H1 (cell line): ENCODE data around the gene CHN2. TPM values are rescaled to one million over a fixed set of nuclear protein-coding genes. Genes with fewer than 3 reads are reported as not detected.

Experiments used
- CTCF ChIA-PET: fragments of 300-600 bp; sonication (Branson Sonifier 250); formaldehyde crosslinking; loops from one replicate; lab custom pipeline; 2021; ENCODE audit not compliant: partially characterized antibody; lab: Charles Lee
- POLR2A ChIA-PET: fragments of 300-600 bp; sonication (Branson Sonifier 250); formaldehyde crosslinking; loops from one replicate; lab custom pipeline; 2021; ENCODE audit warnings: inconsistent platforms; ENCODE audit not compliant: partially characterized antibody; lab: Charles Lee
- DNase-seq, 2 experiments: peaks; one replicate each; pipeline versions ENCODE4 v3.0.0 to v3.0.0-alpha.2; 2010 to 2022; ENCODE audit warnings: low spot score in 2 of 2, low read depth in 1 of 2, mixed read lengths in 1 of 2
- FAIRE-seq: peaks from 2 replicates; lab custom pipeline; 2011; peaks lifted over from hg19 to GRCh38; lab: Jason Lieb, UNC
- H2AFZ ChIP-seq: 2 replicates; pipeline ENCODE4 v1.8.1; 2012; ENCODE audit warnings: low read length, inconsistent platforms
- H2AK5ac ChIP-seq: 2 replicates; pipeline ENCODE4 v1.6.1; 2013; ENCODE audit warnings: low read depth, low read length
- H2BK120ac ChIP-seq: replicated peaks from 2 replicates; pipeline ENCODE3; 2013; ENCODE audit warnings: low read depth, low read length, inconsistent platforms
- H2BK12ac ChIP-seq: 2 replicates; pipeline ENCODE4 v1.6.1; 2013; ENCODE audit warnings: low read depth, low read length
- H2BK15ac ChIP-seq: 2 replicates; pipeline ENCODE4 v1.6.1; 2013; ENCODE audit warnings: low read length
- H2BK20ac ChIP-seq: 2 replicates; pipeline ENCODE4 v1.6.1; 2013; ENCODE audit warnings: low read length
- H2BK5ac ChIP-seq: 2 replicates; pipeline ENCODE4 v1.6.1; 2013; ENCODE audit warnings: low read depth, low read length
- H3K14ac ChIP-seq: 2 replicates; pipeline ENCODE4 v1.6.1; 2013; ENCODE audit warnings: inconsistent platforms; ENCODE audit not compliant: insufficient read length
- H3K18ac ChIP-seq: 2 replicates; pipeline ENCODE4 v1.6.1; 2013; ENCODE audit warnings: low read length; ENCODE audit errors: extremely low read depth
- H3K23ac ChIP-seq: 2 replicates; pipeline ENCODE4 v1.6.1; 2013; ENCODE audit warnings: inconsistent platforms; ENCODE audit not compliant: insufficient read length
- H3K23me2 ChIP-seq: 2 replicates; pipeline ENCODE4 v1.6.1; 2013; ENCODE audit warnings: low read depth, low read length
- H3K27ac ChIP-seq: 2 replicates; pipeline ENCODE4 v1.6.1; 2011; ENCODE audit warnings: low read depth, low read length, inconsistent platforms
- H3K27me3 ChIP-seq, 4 experiments: replicated peaks in 1 of 4; 1 replicate in 1 of 4; 2 replicates in 3 of 4; pipeline versions ENCODE4 v1.6.1 to v1.8.1; 2011 to 2013; ENCODE audit warnings: low read length in 3 of 4, mild to moderate bottlenecking in 3 of 4, inconsistent platforms in 2 of 4, mixed read lengths in 2 of 4, moderate library complexity in 1 of 4; ENCODE audit not compliant: control insufficient read depth in 3 of 4, insufficient read depth in 3 of 4; ENCODE audit errors: extremely low read depth in 1 of 4
- H3K36me3 ChIP-seq, 4 experiments: 2 replicates each; pipeline versions ENCODE4 v1.6.1 to v1.8.1; 2011 to 2013; ENCODE audit warnings: mild to moderate bottlenecking in 4 of 4, low read length in 3 of 4, moderate library complexity in 2 of 4, control low read depth in 1 of 4, inconsistent platforms in 1 of 4; ENCODE audit not compliant: insufficient read depth in 4 of 4, control insufficient read depth in 2 of 4
- H3K4ac ChIP-seq: replicated peaks from 2 replicates; pipeline ENCODE3; 2013; ENCODE audit warnings: low read length, low read depth, mixed read lengths, inconsistent platforms; ENCODE audit not compliant: insufficient read length
- H3K4me1 ChIP-seq, 4 experiments: replicated peaks in 1 of 4; 1 replicate in 1 of 4; 2 replicates in 3 of 4; pipeline versions ENCODE4 v1.6.1 to v1.8.1; 2011 to 2013; ENCODE audit warnings: low read length in 3 of 4, inconsistent platforms in 2 of 4, mixed read lengths in 1 of 4; ENCODE audit not compliant: insufficient read depth in 4 of 4, control insufficient read depth in 3 of 4
- H3K4me2 ChIP-seq, 2 experiments: 2 replicates each; pipeline versions ENCODE4 v1.6.1 to v1.8.1; 2011 to 2013; ENCODE audit warnings: low read depth in 2 of 2, low read length in 2 of 2, control low read depth in 1 of 2, inconsistent platforms in 1 of 2, mild to moderate bottlenecking in 1 of 2; ENCODE audit not compliant: insufficient read depth in 1 of 2
- H3K4me3 ChIP-seq, 4 experiments: fragments of 200-600, 300-600 bp in 1 of 4; sonication (generic), shearing (Covaris generic), sonication (Bioruptor Twin) in 1 of 4; 2 replicates each; pipeline versions ENCODE4 v1.5.1 to v1.8.1; 2011 to 2016; ENCODE audit warnings: low read length in 4 of 4, low read depth in 3 of 4, control low read depth in 2 of 4, inconsistent platforms in 2 of 4, mild to moderate bottlenecking in 2 of 4, mixed read lengths in 1 of 4, moderate library complexity in 1 of 4; ENCODE audit not compliant: insufficient read depth in 2 of 4; ENCODE audit errors: extremely low read depth in 1 of 4
- H3K56ac ChIP-seq: replicated peaks from 2 replicates; pipeline ENCODE3; 2013; ENCODE audit warnings: low read depth, mild to moderate bottlenecking, mixed read lengths, low read length, inconsistent platforms; ENCODE audit not compliant: insufficient read length
- H3K79me1 ChIP-seq: 2 replicates; pipeline ENCODE4 v1.6.1; 2013; ENCODE audit warnings: low read depth, low read length, control low read depth
- H3K79me2 ChIP-seq, 2 experiments: 2 replicates each; pipeline versions ENCODE4 v1.6.1 to v1.8.1; 2012 to 2013; ENCODE audit warnings: low read length in 2 of 2, mild to moderate bottlenecking in 2 of 2, inconsistent platforms in 1 of 2; ENCODE audit not compliant: insufficient read depth in 2 of 2, control insufficient read depth in 1 of 2
- H3K9ac ChIP-seq, 4 experiments: replicated peaks in 1 of 4; 1 replicate in 1 of 4; 2 replicates in 3 of 4; pipeline versions ENCODE4 v1.6.1 to v1.8.1; 2011 to 2013; ENCODE audit warnings: low read depth in 3 of 4, low read length in 3 of 4, control low read depth in 2 of 4, mild to moderate bottlenecking in 2 of 4, moderate library complexity in 2 of 4, inconsistent platforms in 1 of 4; ENCODE audit errors: extremely low read depth in 1 of 4
- H3K9me3 ChIP-seq, 2 experiments: 2 replicates each; pipeline versions ENCODE4 v1.6.1 to v1.8.1; 2012 to 2013; ENCODE audit warnings: mild to moderate bottlenecking in 2 of 2, moderate library complexity in 2 of 2, control low read depth in 1 of 2, inconsistent platforms in 1 of 2, low read depth in 1 of 2, low read length in 1 of 2, mixed read lengths in 1 of 2; ENCODE audit not compliant: insufficient read depth in 2 of 2
- H4K20me1 ChIP-seq, 2 experiments: replicated peaks in 1 of 2; 2 replicates each; pipeline versions ENCODE3 to v1.8.1; 2011 to 2013; ENCODE audit warnings: inconsistent platforms in 2 of 2, low read length in 2 of 2, mild to moderate bottlenecking in 1 of 2; ENCODE audit not compliant: insufficient read depth in 2 of 2, control insufficient read depth in 1 of 2
- H4K5ac ChIP-seq: 2 replicates; pipeline ENCODE4 v1.6.1; 2013; ENCODE audit warnings: low read length, low read depth, mixed read lengths, inconsistent platforms; ENCODE audit not compliant: insufficient read length
- H4K8ac ChIP-seq: 2 replicates; pipeline ENCODE4 v1.8.0; 2013; ENCODE audit warnings: mild to moderate bottlenecking, moderate library complexity, low read length, inconsistent platforms; ENCODE audit not compliant: insufficient read depth; ENCODE audit errors: extremely low read depth
- H4K91ac ChIP-seq: replicated peaks from 2 replicates; pipeline ENCODE3; 2013; ENCODE audit warnings: low read length, mixed read lengths, inconsistent platforms; ENCODE audit not compliant: insufficient read length
- GABPA ChIP-seq: IDR thresholded peaks from 2 replicates; pipeline ENCODE4 v1.6.1; 2011; ENCODE audit warnings: mild to moderate bottlenecking, low read length, moderate library complexity, borderline replicate concordance; ENCODE audit not compliant: insufficient read depth
- SP1 ChIP-seq: IDR thresholded peaks from 2 replicates; pipeline ENCODE4 v1.6.1; 2011; ENCODE audit warnings: low read depth, low read length
- SRF ChIP-seq: IDR thresholded peaks from 2 replicates; pipeline ENCODE4 v1.6.1; 2011; ENCODE audit warnings: mild to moderate bottlenecking, low read depth, low read length, moderate library complexity
- TBP ChIP-seq: IDR thresholded peaks from 2 replicates; pipeline ENCODE4 v1.6.1; 2011; ENCODE audit warnings: low read depth, low read length, improper control_type of control experiment
- WGBS, 2 experiments: shearing (Covaris generic) in 1 of 2; methylation state at CpG; one replicate each; pipeline versions ENCODE4 v1.1.6 to v1.1.7; 2013 to 2015; ENCODE audit warnings: low lambda C conversion rate in 2 of 2, mixed read lengths in 2 of 2, inconsistent platforms in 1 of 2, low coverage in 1 of 2, missing lambda C conversion rate in 1 of 2; ENCODE audit not compliant: insufficient replicate concordance in 2 of 2, insufficient coverage in 1 of 2, insufficient read length in 1 of 2; ENCODE audit errors: extremely low coverage in 1 of 2, missing lambda C conversion rate in 1 of 2; 5-methylcytosine and 5-hydroxymethylcytosine counted together
- polyA plus RNA-seq, 7 experiments: library from polyadenylated mRNA; depleted of rRNA in 3 of 7; stranded (reverse) in 5 of 7; unstranded in 2 of 7; fragments of >200 nt in 5 of 7; fragments of 200-250 nt in 2 of 7; gene quantifications; 1 replicate in 5 of 7; 2 replicates in 1 of 7; 4 replicates in 1 of 7; pipeline versions ENCODE4 v1.2.1 to v1.2.3, GENCODE V29; 2011 to 2013; ENCODE audit warnings: missing spikeins in 2 of 7, mixed read lengths in 2 of 7
- total RNA-seq: library from RNA; stranded (reverse); fragmentation: NEBNext Ultra II Directional; extraction: Animal tissue kit (Norgen Biotek cat#: 25700); gene quantifications from 2 replicates; pipeline ENCODE4 v1.2.1, GENCODE V29; 2021

CHN2 gene
- total and polyA plus RNA-seq, 2 of the 8 experiments (the other 6 are each of a cell fraction or from before 2014, with no cell fraction given) = 2.9 to 4.8 TPM

DNA sequence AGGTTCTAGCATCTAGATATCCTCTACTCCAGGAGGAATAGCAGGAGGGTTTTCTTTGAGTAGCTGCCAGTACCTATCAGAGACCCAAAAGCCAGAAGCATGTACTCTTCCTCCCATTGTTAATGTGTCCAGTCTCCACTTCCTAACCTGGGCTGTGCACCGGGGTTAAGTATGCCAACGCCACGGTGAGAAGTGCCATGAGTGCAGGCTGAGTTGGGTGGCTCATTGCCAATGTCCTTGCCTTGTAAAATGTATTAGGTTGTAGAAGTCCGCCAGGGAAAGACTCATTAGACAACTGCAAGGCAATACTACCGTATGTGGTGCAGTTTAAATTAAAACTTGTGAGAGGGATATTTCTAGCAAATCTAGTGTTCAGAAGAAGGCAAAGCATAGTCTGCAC lies 314.0 kb downstream of the CHN2 start:
- Histone ChIP-seq H2BK15ac (no peak overlapping the region), H3K9ac (no peak overlapping the region), H3K36me3 (no peaks in the 10 kb centered on the region), H3K27ac (no peak overlapping the region), H2AFZ (no peak overlapping the region), H3K23ac (peak overlapping the region; percentile 32), H3K56ac (no peak overlapping the region), H2AK5ac (no peak overlapping the region), H3K79me1 (no peaks in the 10 kb centered on the region), H3K27me3 (peaks cover 0 to under 1% (median 0%) of the 10 kb centered on the region in 4 experiments; a peak in 1 of 7 replicates), H2BK5ac (no peak overlapping the region), H3K14ac (no peak overlapping the region), H3K18ac (no peak overlapping the region), H3K9me3 (no peaks in the 10 kb centered on the region), H3K4me1 (no peaks in the 10 kb centered on the region), H4K5ac (no peak overlapping the region), H3K79me2 (no peaks in the 10 kb centered on the region), H2BK120ac (no peak overlapping the region), H3K23me2 (no peaks in the 10 kb centered on the region), H4K91ac (no peak overlapping the region), H3K4me3 (no peak overlapping the region), H2BK12ac (no peak overlapping the region), H2BK20ac (no peak overlapping the region), H4K20me1 (no peaks in the 10 kb centered on the region), H3K4me2 (no peak overlapping the region), H3K4ac (peak overlapping the region; percentile 41), H4K8ac (no peak overlapping the region)
- WGBS, 2 experiments = 86% methylated on average over 5 of the region's 5 CpGs; no CpG with 5 or more reads in 1 of the 2 experiments
- DNase-seq (no peak), FAIRE-seq (no peak)
- POLR2A ChIA-PET = interaction anchor here (0.6 kb wide), 1 partner anchor 9 kb away, joined by 4 read pairs; no protein-coding TSS in a partner anchor
- CTCF ChIA-PET = no interaction called here
- TF ChIP-seq SRF (no peak), SP1 (no peak), TBP (no peak), GABPA (no peak)
